ENCODE data around the gene PHACTR3. TPM values are rescaled to one million over a fixed set of nuclear protein-coding genes. Genes with fewer than 3 reads are reported as not detected.

The PHACTR3 gene
- total RNA-seq, 1 experiment from 2014 or later = 30.6 TPM

- 0 out of 2 replicates have a peak, but pooled peaks cover under 1% of the 10 kb centered on the region for H3K4me1 ChIP-seq (ENCODE audit: insufficient read depth, low read length)
- BruUV-seq (replicated peaks) = no TSS peak
Observed at GRCh38 chr20:59708326-59708725, 104.0 kb downstream of the PHACTR3 start.

GRCh38 chr20:59709636-59710035 lies 105.3 kb downstream of the PHACTR3 start:
- TF ChIP-seq CTCF (conservative IDR thresholded peaks at IDR 0.05; ENCODE audit: low read depth, low read length) (no peak), EZH2 (IDR thresholded peaks at IDR 0.05; ENCODE audit: low read length, unreplicated experiment) (no peak), EZH2phosphoT487 (IDR thresholded peaks at IDR 0.05; ENCODE audit: borderline replicate concordance, low read length) (no peak)
- Histone ChIP-seq H3K9me3 (ENCODE audit: low read length) (no peaks in the 10 kb centered on the region), H3K9ac (ENCODE audit: low read length) (no peak overlapping the region), H2AFZ (ENCODE audit: low read length) (no peak overlapping the region), H3K79me2 (ENCODE audit: low read length) (no peaks in the 10 kb centered on the region), H3K27ac (ENCODE audit: low read length) (no peak overlapping the region), H4K20me1 (ENCODE audit: low read length) (no peaks in the 10 kb centered on the region), H3K9me2 (replicated peaks; ENCODE audit: low read length) (no peaks in the 10 kb centered on the region), H3K36me3 (ENCODE audit: low read depth, low read length) (no peaks in the 10 kb centered on the region), H3K27me3 (ENCODE audit: low read length) (no peaks in the 10 kb centered on the region), H3K4me1 (ENCODE audit: insufficient read depth, low read length) (no peaks in the 10 kb centered on the region), H3F3A (ENCODE audit: low read length, unreplicated experiment) (no peaks in the 10 kb centered on the region), H3K4me2 (ENCODE audit: low read length) (no peak overlapping the region), H3K4me3 (ENCODE audit: low read length) (no peak overlapping the region)
- CTCF ChIA-PET = no interaction called here
- DNase-seq (no peak), ATAC-seq (no peak)
- no TSS peak for BruUV-seq (replicated peaks)
- intact Hi-C loops (cut with micrococcal nuclease) = no loop called here
- POLR2A ChIA-PET (ENCODE audit: unreplicated experiment) = no interaction called here

More at GRCh38 chr20:59708326-59708725, 104.0 kb downstream of the PHACTR3 start:
- Histone ChIP-seq H3K9ac (ENCODE audit: low read length) (no peak overlapping the region), H2AFZ (ENCODE audit: low read length) (no peak overlapping the region), H3K27ac (ENCODE audit: low read length) (no peak overlapping the region), H3K9me3 (ENCODE audit: low read length) (no peaks in the 10 kb centered on the region), H3K27me3 (ENCODE audit: low read length) (no peaks in the 10 kb centered on the region), H3K4me2 (ENCODE audit: low read length) (no peak overlapping the region), H3K79me2 (ENCODE audit: low read length) (no peaks in the 10 kb centered on the region), H3F3A (ENCODE audit: low read length, unreplicated experiment) (no peaks in the 10 kb centered on the region), H4K20me1 (ENCODE audit: low read length) (no peaks in the 10 kb centered on the region), H3K36me3 (ENCODE audit: low read depth, low read length) (no peaks in the 10 kb centered on the region), H3K4me3 (ENCODE audit: low read length) (no peak overlapping the region), H3K9me2 (replicated peaks; ENCODE audit: low read length) (no peaks in the 10 kb centered on the region)
- ChIA-PET CTCF (no interaction called here), POLR2A (ENCODE audit: unreplicated experiment) (no interaction called here)
- ATAC-seq (no peak), DNase-seq (no peak)
- intact Hi-C loops (cut with micrococcal nuclease) = no loop called here
- TF ChIP-seq EZH2 (IDR thresholded peaks at IDR 0.05; ENCODE audit: low read length, unreplicated experiment) (no peak), EZH2phosphoT487 (IDR thresholded peaks at IDR 0.05; ENCODE audit: borderline replicate concordance, low read length) (no peak), CTCF (conservative IDR thresholded peaks at IDR 0.05; ENCODE audit: low read depth, low read length) (no peak)

- Histone ChIP-seq H3K9ac (ENCODE audit: low read length) (no peak overlapping the region), H3K4me1 (ENCODE audit: insufficient read depth, low read length) (no peaks in the 10 kb centered on the region), H4K20me1 (ENCODE audit: low read length) (no peaks in the 10 kb centered on the region), H3K4me3 (ENCODE audit: low read length) (no peak overlapping the region), H3F3A (ENCODE audit: low read length, unreplicated experiment) (no peaks in the 10 kb centered on the region), H3K9me3 (ENCODE audit: low read length) (no peaks in the 10 kb centered on the region), H3K79me2 (ENCODE audit: low read length) (no peaks in the 10 kb centered on the region), H3K4me2 (ENCODE audit: low read length) (no peak overlapping the region), H3K9me2 (replicated peaks; ENCODE audit: low read length) (no peaks in the 10 kb centered on the region), H3K27ac (ENCODE audit: low read length) (no peak overlapping the region), H2AFZ (ENCODE audit: low read length) (no peak overlapping the region), H3K36me3 (ENCODE audit: low read depth, low read length) (no peaks in the 10 kb centered on the region), H3K27me3 (ENCODE audit: low read length) (peaks cover 68% of the 10 kb centered on the region)
- DNase-seq (no peak), ATAC-seq (no peak)
- CTCF ChIA-PET = no interaction called here
- TF ChIP-seq EZH2phosphoT487 (IDR thresholded peaks at IDR 0.05; ENCODE audit: borderline replicate concordance, low read length) (no peak), CTCF (conservative IDR thresholded peaks at IDR 0.05; ENCODE audit: low read depth, low read length) (no peak), EZH2 (IDR thresholded peaks at IDR 0.05; ENCODE audit: low read length, unreplicated experiment) (no peak)
- intact Hi-C loops (cut with micrococcal nuclease) = no loop called here
- no TSS peak for BruUV-seq (replicated peaks)
- POLR2A ChIA-PET (ENCODE audit: unreplicated experiment) = no interaction called here
Observed at GRCh38 chr20:59718071-59718470, 113.7 kb downstream of the PHACTR3 start.
